HepG2 (cell line): ENCODE measurements around the gene TASP1. TPM values are rescaled to one million over a fixed set of nuclear protein-coding genes. Genes with fewer than 3 reads are reported as not detected.
A peak's percentile ranks its signal among the peaks of the same experiment; 100 is the strongest.

Experiments
- ARID5B ChIP-seq: IDR thresholded peaks from 2 replicates; pipeline ENCODE4 v1.4.0; 2020; ENCODE audit warnings: mild to moderate bottlenecking, missing genetic modification reagents
- ARNTL ChIP-seq: sonication (generic); formaldehyde crosslinking; IDR thresholded peaks from 2 replicates; pipeline ENCODE4 v1.4.0; 2020; ENCODE audit warnings: mild to moderate bottlenecking, missing genetic modification reagents
- ASH2L ChIP-seq: fragments of 300-600, 200-600 bp; sonication (generic); IDR thresholded peaks from 2 replicates; pipeline ENCODE4 v1.7.0; 2017; ENCODE audit warnings: low read depth, mild to moderate bottlenecking, moderate library complexity, mixed read lengths, low read length; ENCODE audit not compliant: insufficient read length
- ATF2 ChIP-seq: sonication (generic); formaldehyde crosslinking; IDR thresholded peaks from 2 replicates; pipeline ENCODE4 v1.4.0; 2020; ENCODE audit warnings: missing genetic modification reagents
- CREM ChIP-seq, 2 experiments: sonication (generic) in 1 of 2; formaldehyde crosslinking in 1 of 2; IDR thresholded peaks; 2 replicates each; pipeline versions ENCODE4 v1.4.0 to v1.6.1; 2016 to 2020; ENCODE audit warnings: antibody characterized with exemption in 1 of 2, mild to moderate bottlenecking in 1 of 2, missing genetic modification reagents in 1 of 2
- ERF ChIP-seq: IDR thresholded peaks from 2 replicates; pipeline ENCODE4 v1.6.1; 2018; ENCODE audit warnings: missing biosample characterization, missing genetic modification reagents
- FOSL2 ChIP-seq: sonication (generic); formaldehyde crosslinking; IDR thresholded peaks from 2 replicates; pipeline ENCODE4 v1.4.0; 2020; ENCODE audit warnings: missing genetic modification reagents
- KLF11 ChIP-seq: IDR thresholded peaks from 2 replicates; pipeline ENCODE4 v1.6.1; 2016; ENCODE audit warnings: missing compliant biosample characterization
- MIER2 ChIP-seq: IDR thresholded peaks from 2 replicates; pipeline ENCODE4 v1.6.1; 2016; ENCODE audit warnings: missing biosample characterization, missing genetic modification reagents
- RXRB ChIP-seq: IDR thresholded peaks from 2 replicates; pipeline ENCODE4 v1.6.1; 2016; ENCODE audit warnings: borderline replicate concordance, missing genetic modification reagents, missing compliant biosample characterization
- SMC3 ChIP-seq: IDR thresholded peaks from 2 replicates; pipeline ENCODE4 v1.6.1; 2011; ENCODE audit warnings: low read length, improper control_type of control experiment
- TOE1 ChIP-seq: sonication (generic); formaldehyde crosslinking; IDR thresholded peaks from 2 replicates; pipeline ENCODE4 v1.4.0; 2020; ENCODE audit warnings: mild to moderate bottlenecking, missing genetic modification reagents
- ZBTB25 ChIP-seq: IDR thresholded peaks from 2 replicates; pipeline ENCODE4 v1.6.1; 2018; ENCODE audit warnings: missing genetic modification reagents
- ZNF101 ChIP-seq: sonication (generic); formaldehyde crosslinking; IDR thresholded peaks from 2 replicates; pipeline ENCODE4 v1.4.0; 2020; ENCODE audit warnings: mild to moderate bottlenecking, low read depth, missing genetic modification reagents, borderline replicate concordance
- ZNF331 ChIP-seq: sonication (generic); formaldehyde crosslinking; IDR thresholded peaks from 2 replicates; pipeline ENCODE4 v1.4.0; 2020; ENCODE audit warnings: missing genetic modification reagents
- ZNF367 ChIP-seq: sonication (generic); formaldehyde crosslinking; IDR thresholded peaks from 2 replicates; pipeline ENCODE4 v1.4.0; 2020; ENCODE audit warnings: missing genetic modification reagents, borderline replicate concordance
- ZNF496 ChIP-seq: sonication (generic); formaldehyde crosslinking; IDR thresholded peaks from 2 replicates; pipeline ENCODE4 v1.8.1; 2023; ENCODE audit warnings: mild to moderate bottlenecking, moderate library complexity, missing genetic modification reagents; ENCODE audit not compliant: insufficient replicate concordance
- polyA plus RNA-seq, 8 experiments: library from polyadenylated mRNA; depleted of rRNA in 3 of 8; stranded (reverse) in 7 of 8; unstranded in 1 of 8; fragments of >200 nt; fragmentation: Illumina TruSeq in 4 of 8; extraction: Trizol in 4 of 8; gene quantifications; 2 replicates each; pipeline versions ENCODE4 v1.2.1 to v1.2.3, GENCODE V29; 2011 to 2016; ENCODE audit warnings: low read depth in 4 of 8, missing spikeins in 1 of 8, mixed read lengths in 1 of 8; ENCODE audit not compliant: insufficient read depth in 1 of 8
- total RNA-seq, 5 experiments: library from RNA; depleted of rRNA; stranded (reverse); fragments of >200 nt; fragmentation: Illumina TruSeq; extraction: Trizol; gene quantifications; 2 replicates each; pipeline ENCODE4 v1.2.3, GENCODE V29; 2016; ENCODE audit warnings: low read depth in 1 of 5
- TF ChIP-seq, protein P1 (sequence below): sonication (generic); formaldehyde crosslinking; IDR thresholded peaks from 2 replicates; pipeline ENCODE4 v1.4.0; 2020; ENCODE audit warnings: missing genetic modification reagents
- TF ChIP-seq, protein P2 (sequence below): sonication (generic); formaldehyde crosslinking; IDR thresholded peaks from 2 replicates; pipeline ENCODE4 v1.5.0; 2020; ENCODE audit warnings: mild to moderate bottlenecking, low read depth, missing genetic modification reagents, borderline replicate concordance

Gene TASP1
- total and polyA plus RNA-seq, 2 of the 13 experiments (the other 11 are each of a cell fraction or from before 2014, with no cell fraction given) = 10.0 to 25.2 TPM

DNA sequence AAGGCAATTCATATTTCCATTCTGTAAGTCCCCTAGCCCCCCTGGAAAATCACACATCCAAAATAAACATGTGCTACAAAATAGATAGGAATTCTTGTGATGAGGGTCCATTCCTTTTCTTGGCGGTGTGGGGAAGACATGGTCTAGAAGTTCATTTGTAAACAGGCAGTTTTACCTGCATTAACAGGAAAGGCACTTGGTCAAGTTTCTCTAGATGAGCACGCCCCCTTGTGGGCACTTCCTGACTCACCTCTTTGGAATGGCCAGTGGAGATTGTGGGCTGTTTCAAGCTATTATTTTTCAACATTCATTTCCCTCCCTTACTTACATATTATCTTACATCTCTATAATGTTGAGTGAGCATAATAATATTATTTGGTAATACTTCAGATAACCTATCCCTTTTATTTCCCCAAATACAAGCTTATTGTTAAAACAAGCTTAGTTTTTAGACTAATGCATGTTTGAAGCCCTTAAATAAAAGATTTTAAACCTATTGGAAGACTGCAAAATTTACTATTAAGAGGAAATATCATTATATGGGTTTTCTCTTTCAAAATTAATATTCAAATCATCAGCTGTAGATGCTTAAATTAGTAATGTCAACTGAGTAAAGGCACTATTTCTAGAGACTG is 92.1 kb downstream of the TASP1 start (continued):
- TF ChIP-seq, protein P1, sequence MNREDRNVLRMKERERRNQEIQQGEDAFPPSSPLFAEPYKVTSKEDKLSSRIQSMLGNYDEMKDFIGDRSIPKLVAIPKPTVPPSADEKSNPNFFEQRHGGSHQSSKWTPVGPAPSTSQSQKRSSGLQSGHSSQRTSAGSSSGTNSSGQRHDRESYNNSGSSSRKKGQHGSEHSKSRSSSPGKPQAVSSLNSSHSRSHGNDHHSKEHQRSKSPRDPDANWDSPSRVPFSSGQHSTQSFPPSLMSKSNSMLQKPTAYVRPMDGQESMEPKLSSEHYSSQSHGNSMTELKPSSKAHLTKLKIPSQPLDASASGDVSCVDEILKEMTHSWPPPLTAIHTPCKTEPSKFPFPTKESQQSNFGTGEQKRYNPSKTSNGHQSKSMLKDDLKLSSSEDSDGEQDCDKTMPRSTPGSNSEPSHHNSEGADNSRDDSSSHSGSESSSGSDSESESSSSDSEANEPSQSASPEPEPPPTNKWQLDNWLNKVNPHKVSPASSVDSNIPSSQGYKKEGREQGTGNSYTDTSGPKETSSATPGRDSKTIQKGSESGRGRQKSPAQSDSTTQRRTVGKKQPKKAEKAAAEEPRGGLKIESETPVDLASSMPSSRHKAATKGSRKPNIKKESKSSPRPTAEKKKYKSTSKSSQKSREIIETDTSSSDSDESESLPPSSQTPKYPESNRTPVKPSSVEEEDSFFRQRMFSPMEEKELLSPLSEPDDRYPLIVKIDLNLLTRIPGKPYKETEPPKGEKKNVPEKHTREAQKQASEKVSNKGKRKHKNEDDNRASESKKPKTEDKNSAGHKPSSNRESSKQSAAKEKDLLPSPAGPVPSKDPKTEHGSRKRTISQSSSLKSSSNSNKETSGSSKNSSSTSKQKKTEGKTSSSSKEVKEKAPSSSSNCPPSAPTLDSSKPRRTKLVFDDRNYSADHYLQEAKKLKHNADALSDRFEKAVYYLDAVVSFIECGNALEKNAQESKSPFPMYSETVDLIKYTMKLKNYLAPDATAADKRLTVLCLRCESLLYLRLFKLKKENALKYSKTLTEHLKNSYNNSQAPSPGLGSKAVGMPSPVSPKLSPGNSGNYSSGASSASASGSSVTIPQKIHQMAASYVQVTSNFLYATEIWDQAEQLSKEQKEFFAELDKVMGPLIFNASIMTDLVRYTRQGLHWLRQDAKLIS = peak; percentile 77; the same call in 1 of the 2 replicates
- TF ChIP-seq KLF11 (0 out of 2 replicates have a peak, but pooled peaks have one; percentile 25), ZBTB25 (CRISPR knock-in tag) (peak; percentile 79), SMC3 (peak; percentile 100), ERF (CRISPR knock-in tag) (peak; percentile 74), ARNTL (CRISPR knock-in tag) (no peak), ATF2 (CRISPR knock-in tag) (peak; percentile 34; the same call in 1 of the 2 replicates), ZNF367 (CRISPR knock-in tag) (no peak), ZNF496 (CRISPR knock-in tag) (no peak), FOSL2 (CRISPR knock-in tag) (peak; percentile 83), MIER2 (CRISPR knock-in tag) (peak; percentile 33; the same call in 1 of the 2 replicates), ZNF101 (CRISPR knock-in tag) (no peak), RXRB (CRISPR knock-in tag) (peak; percentile 50; the same call in 1 of the 2 replicates), CREM (IDR thresholded peaks at IDR 0.05) (no peak), CREM (CRISPR knock-in tag; IDR thresholded peaks at IDR 0.05) (no peak), TOE1 (CRISPR knock-in tag) (0 out of 2 replicates have a peak, but pooled peaks have one; percentile 68), ASH2L (peak; percentile 39), ZNF331 (0 out of 2 replicates have a peak, but pooled peaks have one; percentile 43), ARID5B (peak; percentile 63)
- TF ChIP-seq, protein P2, sequence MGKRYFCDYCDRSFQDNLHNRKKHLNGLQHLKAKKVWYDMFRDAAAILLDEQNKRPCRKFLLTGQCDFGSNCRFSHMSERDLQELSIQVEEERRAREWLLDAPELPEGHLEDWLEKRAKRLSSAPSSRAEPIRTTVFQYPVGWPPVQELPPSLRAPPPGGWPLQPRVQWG (CRISPR knock-in tag) = no peak
